MCF 10A (cell line): ENCODE data around the gene SLC6A6. TPM values are rescaled to one million over a fixed set of nuclear protein-coding genes. Genes with fewer than 3 reads are reported as not detected.

Experiments
- BruUV-seq: library from RNA; stranded (reverse); fragments of 400-500 nt; replicated peaks from 2 replicates; lab custom pipeline; 2021; lab: Mats Ljungman, UMichigan
- CTCF ChIA-PET: fragments of 300-600 bp; sonication (Branson Sonifier 250); formaldehyde crosslinking; extraction: SDS; loops from one replicate; lab custom pipeline; 2021; ENCODE audit warnings: antibody characterized with exemption, inconsistent platforms; lab: Yijun Ruan, JAX
- POLR2A ChIA-PET: fragments of 300-600, 350-650 bp; sonication (Branson Sonifier 250); formaldehyde crosslinking; extraction: SDS; loops from one replicate; lab custom pipeline; 2020; ENCODE audit warnings: antibody characterized with exemption, inconsistent platforms; lab: Yijun Ruan, JAX
- DNase-seq: peaks from one replicate; pipeline ENCODE4 v3.0.0-alpha.2; 2018; ENCODE audit not compliant: unreplicated experiment
- H3K27ac Mint-ChIP-seq: one replicate; pipeline ENCODE4 v1.8.0; 2022; ENCODE audit warnings: mild to moderate bottlenecking, low read depth, mixed read lengths; ENCODE audit not compliant: unreplicated experiment
- H3K27me3 Mint-ChIP-seq: one replicate; pipeline ENCODE4 v1.8.0; 2022; ENCODE audit warnings: mixed read lengths; ENCODE audit not compliant: insufficient read depth, unreplicated experiment
- H3K36me3 Mint-ChIP-seq: one replicate; pipeline ENCODE4 v1.8.0; 2022; ENCODE audit warnings: mild to moderate bottlenecking, moderate library complexity, mixed read lengths; ENCODE audit not compliant: insufficient read depth, unreplicated experiment
- H3K4me1 Mint-ChIP-seq: one replicate; pipeline ENCODE4 v1.8.0; 2022; ENCODE audit warnings: mixed read lengths; ENCODE audit not compliant: insufficient read depth, unreplicated experiment
- H3K4me3 Mint-ChIP-seq: one replicate; pipeline ENCODE4 v1.8.0; 2022; ENCODE audit warnings: mild to moderate bottlenecking, moderate library complexity, mixed read lengths; ENCODE audit not compliant: unreplicated experiment
- H3K9me3 Mint-ChIP-seq: one replicate; pipeline ENCODE4 v1.8.0; 2022; ENCODE audit warnings: mixed read lengths; ENCODE audit not compliant: unreplicated experiment
- intact Hi-C: fragments of 100-400 bp; cut with micrococcal nuclease; formaldehyde crosslinking; loops from 2 replicates; pipeline ENCODE4 v1.14.1; 2022
- total RNA-seq: library from RNA; stranded (reverse); gene quantifications from 2 replicates; pipeline ENCODE4 v1.2.3, GENCODE V29; 2022
- TF ChIP-seq, protein P1 (sequence below): fragments of 200-600 bp; IDR thresholded peaks from one replicate; pipeline ENCODE4 v1.8.0; 2022; ENCODE audit warnings: antibody characterized with exemption, mild to moderate bottlenecking; ENCODE audit not compliant: unreplicated experiment

Gene SLC6A6
- total RNA-seq, 1 experiment from 2014 or later, result 7.6 TPM

DNA sequence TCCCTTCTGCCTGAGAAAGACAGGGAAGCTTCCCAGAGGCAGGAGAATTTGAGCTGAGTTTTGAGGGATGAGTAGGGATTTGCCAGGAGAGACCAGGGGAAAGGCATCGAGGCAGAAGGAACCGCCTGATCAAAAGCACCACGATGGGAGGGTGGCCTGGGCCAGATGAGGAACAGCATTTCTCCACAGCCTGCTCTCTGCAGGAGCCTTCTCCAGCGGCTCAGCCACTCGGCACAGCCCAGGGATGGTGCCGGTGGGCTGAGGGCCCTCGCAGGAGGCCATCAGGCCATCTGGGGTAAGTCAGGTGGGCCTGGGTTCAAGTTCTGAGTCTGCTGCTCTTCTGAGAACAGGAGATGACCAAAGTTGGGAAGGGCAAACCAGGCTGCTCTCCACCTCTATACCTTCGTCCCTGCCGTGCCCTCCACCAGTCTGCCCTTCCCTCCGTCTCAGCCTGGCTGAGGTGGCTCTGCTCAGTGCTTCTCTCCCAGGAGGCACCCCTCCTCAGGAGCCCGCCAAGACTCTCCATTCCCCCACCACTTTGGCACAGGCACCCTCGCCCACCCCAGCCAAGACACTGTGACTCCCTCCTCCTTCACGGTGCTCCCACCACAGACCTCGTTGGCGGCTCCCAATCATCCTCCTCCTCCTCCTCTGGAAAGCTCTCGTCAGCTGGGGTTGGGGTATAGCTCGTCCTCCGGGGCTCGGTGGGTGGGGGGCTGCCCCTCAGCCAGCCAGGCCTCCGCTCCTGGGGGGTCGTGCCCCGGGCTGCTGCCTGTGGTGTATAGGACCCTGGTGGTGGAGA, 102.8 kb downstream of the SLC6A6 start:
- H3K9me3 Mint-ChIP-seq, result peaks cover 29% of the 10 kb centered on the region
- no peaks in the 10 kb centered on the region for H3K27me3 Mint-ChIP-seq
- intact Hi-C loops, result loop anchor here (10.0 kb wide), 1 partner anchor 280 kb away; no protein-coding TSS in a partner anchor
- TF ChIP-seq, protein P1, sequence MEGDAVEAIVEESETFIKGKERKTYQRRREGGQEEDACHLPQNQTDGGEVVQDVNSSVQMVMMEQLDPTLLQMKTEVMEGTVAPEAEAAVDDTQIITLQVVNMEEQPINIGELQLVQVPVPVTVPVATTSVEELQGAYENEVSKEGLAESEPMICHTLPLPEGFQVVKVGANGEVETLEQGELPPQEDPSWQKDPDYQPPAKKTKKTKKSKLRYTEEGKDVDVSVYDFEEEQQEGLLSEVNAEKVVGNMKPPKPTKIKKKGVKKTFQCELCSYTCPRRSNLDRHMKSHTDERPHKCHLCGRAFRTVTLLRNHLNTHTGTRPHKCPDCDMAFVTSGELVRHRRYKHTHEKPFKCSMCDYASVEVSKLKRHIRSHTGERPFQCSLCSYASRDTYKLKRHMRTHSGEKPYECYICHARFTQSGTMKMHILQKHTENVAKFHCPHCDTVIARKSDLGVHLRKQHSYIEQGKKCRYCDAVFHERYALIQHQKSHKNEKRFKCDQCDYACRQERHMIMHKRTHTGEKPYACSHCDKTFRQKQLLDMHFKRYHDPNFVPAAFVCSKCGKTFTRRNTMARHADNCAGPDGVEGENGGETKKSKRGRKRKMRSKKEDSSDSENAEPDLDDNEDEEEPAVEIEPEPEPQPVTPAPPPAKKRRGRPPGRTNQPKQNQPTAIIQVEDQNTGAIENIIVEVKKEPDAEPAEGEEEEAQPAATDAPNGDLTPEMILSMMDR, result no peak
- BruUV-seq, result no TSS peak
- CTCF ChIA-PET, result interaction anchor here (0.6 to 1.6 kb wide), 4 partner anchors 127 to 453 kb away, joined by 3 to 7 read pairs (median 4); no protein-coding TSS in a partner anchor
- POLR2A ChIA-PET, result no interaction called here
- DNase-seq, result no peak
- H3K27ac Mint-ChIP-seq, result no peak overlapping the region
- peaks cover 4% of the 10 kb centered on the region for H3K36me3 Mint-ChIP-seq
- no peaks in the 10 kb centered on the region for H3K4me1 Mint-ChIP-seq
- H3K4me3 Mint-ChIP-seq, result no peak overlapping the region

DNA sequence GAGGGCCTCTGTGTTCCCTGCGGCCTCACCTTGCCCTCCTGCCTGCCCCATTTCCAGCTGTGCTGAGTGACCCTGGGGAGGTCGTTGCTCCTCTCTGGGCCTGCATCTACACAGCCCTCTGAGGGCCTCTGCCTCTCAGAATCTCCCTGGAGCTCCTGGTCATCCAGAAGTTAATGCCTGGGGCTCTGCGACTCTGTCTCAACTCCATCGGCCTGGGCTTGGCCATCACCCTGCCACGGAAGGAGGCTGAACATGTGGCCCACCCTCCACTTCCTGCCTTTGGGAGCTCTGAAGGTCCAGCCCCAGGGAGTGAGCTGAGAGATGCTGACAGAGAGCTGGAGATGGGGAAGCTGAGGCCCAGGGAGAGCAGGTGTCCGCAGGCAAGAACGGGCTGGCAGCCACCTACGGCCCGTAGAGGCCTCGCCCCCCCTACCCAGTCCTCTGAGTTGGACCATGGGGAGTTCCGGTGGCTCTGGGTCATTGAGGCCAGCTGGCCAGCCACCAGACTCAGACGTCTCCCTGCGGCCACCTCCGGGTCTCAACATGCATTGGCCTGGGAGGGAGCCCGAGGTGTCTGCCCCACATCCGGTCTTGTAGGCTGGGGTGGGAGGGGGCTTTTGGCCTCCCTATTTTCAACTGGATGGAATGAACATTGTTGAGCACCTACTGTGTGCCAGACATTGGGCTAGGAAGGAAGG, 103.5 kb downstream of the SLC6A6 start:
- no TSS peak for BruUV-seq
- ChIA-PET POLR2A (interaction anchor here (0.7 kb wide), 1 partner anchor 415 kb away, joined by 4 read pairs; no protein-coding TSS in a partner anchor), CTCF (interaction anchor here (1.1 to 1.2 kb wide), 2 partner anchors 416 to 420 kb away, joined by 3 to 7 read pairs; no protein-coding TSS in a partner anchor)
- H3K36me3 Mint-ChIP-seq, result peaks cover 4% of the 10 kb centered on the region
- H3K27me3 Mint-ChIP-seq, result no peaks in the 10 kb centered on the region
- TF ChIP-seq, protein P1, result no peak
- H3K9me3 Mint-ChIP-seq, result peaks cover 25% of the 10 kb centered on the region
- intact Hi-C loops, result loop anchor here (10.0 kb wide), 1 partner anchor 279 kb away; no protein-coding TSS in a partner anchor
- H3K4me3 Mint-ChIP-seq, result no peak overlapping the region
- no peaks in the 10 kb centered on the region for H3K4me1 Mint-ChIP-seq
- DNase-seq, result no peak
- H3K27ac Mint-ChIP-seq, result no peak overlapping the region

DNA sequence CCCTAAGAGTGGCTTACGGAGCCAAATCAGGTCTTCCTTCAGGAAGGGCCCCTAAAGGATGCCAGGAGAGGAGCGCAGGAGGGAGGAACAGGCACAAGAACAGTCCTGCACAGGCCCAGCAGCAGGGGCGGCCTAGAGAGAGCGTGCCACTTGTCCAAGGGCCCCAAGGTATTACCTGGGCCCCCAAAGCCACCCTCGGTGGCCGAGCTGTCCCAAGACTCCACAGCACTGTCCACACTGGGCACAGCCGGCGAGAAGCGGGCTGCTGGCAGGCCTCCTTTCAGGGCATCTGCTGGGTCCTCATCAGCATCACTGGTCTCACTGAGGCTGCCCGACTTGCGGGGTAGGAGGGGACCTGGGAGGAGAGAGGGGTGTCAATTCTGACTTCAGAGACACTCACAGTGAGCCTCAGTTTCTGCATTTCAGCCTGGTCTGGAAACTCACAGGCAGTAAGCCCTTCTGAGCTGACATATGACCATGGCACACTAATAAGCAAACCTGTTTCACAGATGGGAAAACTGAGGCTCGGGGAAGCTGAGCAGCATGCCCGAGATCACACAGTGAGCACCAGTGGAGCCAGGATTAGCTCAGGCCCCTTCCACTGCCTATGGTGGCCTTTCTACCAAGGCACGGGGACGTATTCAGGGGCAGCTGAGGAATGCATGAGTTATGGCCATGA, 104.4 kb downstream of the SLC6A6 start:
- BruUV-seq, result no TSS peak
- no peak for DNase-seq

More for the DNA sequence above, 104.4 kb downstream of the SLC6A6 start:
- peaks cover 4% of the 10 kb centered on the region for H3K36me3 Mint-ChIP-seq
- TF ChIP-seq, protein P1, result no peak
- ChIA-PET POLR2A (no interaction called here), CTCF (interaction anchor here (2.3 to 4.5 kb wide), 3 partner anchors 13 to 413 kb away, joined by 9 to 27 read pairs (median 22); no protein-coding TSS in a partner anchor)
- no peaks in the 10 kb centered on the region for H3K27me3 Mint-ChIP-seq
- H3K4me1 Mint-ChIP-seq, result no peaks in the 10 kb centered on the region
- intact Hi-C loops, result loop anchor here (10.0 kb wide), 1 partner anchor 278 kb away; no protein-coding TSS in a partner anchor
- H3K9me3 Mint-ChIP-seq, result peaks cover 17% of the 10 kb centered on the region
- no peak overlapping the region for H3K4me3 Mint-ChIP-seq
- H3K27ac Mint-ChIP-seq, result no peak overlapping the region
